Neutrophil (primary cell): ENCODE data around the gene RPS27L.

Source experiments
- H3K27ac ChIP-seq: fragments of 200-600 bp; sonication (generic); 2 replicates; pipeline ENCODE4 v1.5.1; 2016; ENCODE audit warnings: mild to moderate bottlenecking, moderate library complexity
- H3K27me3 ChIP-seq: fragments of 200-600 bp; sonication (generic); 2 replicates; pipeline ENCODE4 v1.6.0; 2016; ENCODE audit warnings: mild to moderate bottlenecking
- H3K36me3 ChIP-seq: fragments of 200-600 bp; sonication (generic); 2 replicates; pipeline ENCODE4 v1.5.1; 2017
- H3K4me1 ChIP-seq, 2 experiments: fragments of 200-600 bp in 1 of 2; sonication (generic) in 1 of 2; 1 replicate in 1 of 2; 2 replicates in 1 of 2; pipeline versions ENCODE4 v1.5.1 to v1.6.1; 2013 to 2016; ENCODE audit warnings: low read depth in 1 of 2, low read length in 1 of 2, mild to moderate bottlenecking in 1 of 2, moderate library complexity in 1 of 2; ENCODE audit not compliant: control insufficient read depth in 1 of 2, insufficient read depth in 1 of 2
- H3K4me3 ChIP-seq, 2 experiments: fragments of 200-600 bp in 1 of 2; sonication (generic) in 1 of 2; 1 replicate in 1 of 2; 2 replicates in 1 of 2; pipeline ENCODE4 v1.5.1; 2013 to 2016; ENCODE audit warnings: low read depth in 1 of 2, low read length in 1 of 2, mild to moderate bottlenecking in 1 of 2, moderate library complexity in 1 of 2
- H3K9me3 ChIP-seq: fragments of 200-600 bp; sonication (generic); 2 replicates; pipeline ENCODE4 v1.5.1; 2016
- TF ChIP-seq, protein P1 (sequence below): fragments of 200-600 bp; sonication (generic); IDR thresholded peaks from 2 replicates; pipeline ENCODE4 v1.5.1; 2016; ENCODE audit warnings: antibody characterized with exemption

Gene RPS27L

GRCh38 chr15:63146684-63147083, 10.6 kb downstream of the RPS27L start:
- Histone ChIP-seq H3K27me3 (no peaks in the 10 kb centered on the region), H3K4me1 (no peaks in the 10 kb centered on the region), H3K27ac (no peak overlapping the region), H3K4me3 (no peak overlapping the region), H3K9me3 (no peaks in the 10 kb centered on the region), H3K36me3 (peaks cover 32% of the 10 kb centered on the region)
- TF ChIP-seq, protein P1, sequence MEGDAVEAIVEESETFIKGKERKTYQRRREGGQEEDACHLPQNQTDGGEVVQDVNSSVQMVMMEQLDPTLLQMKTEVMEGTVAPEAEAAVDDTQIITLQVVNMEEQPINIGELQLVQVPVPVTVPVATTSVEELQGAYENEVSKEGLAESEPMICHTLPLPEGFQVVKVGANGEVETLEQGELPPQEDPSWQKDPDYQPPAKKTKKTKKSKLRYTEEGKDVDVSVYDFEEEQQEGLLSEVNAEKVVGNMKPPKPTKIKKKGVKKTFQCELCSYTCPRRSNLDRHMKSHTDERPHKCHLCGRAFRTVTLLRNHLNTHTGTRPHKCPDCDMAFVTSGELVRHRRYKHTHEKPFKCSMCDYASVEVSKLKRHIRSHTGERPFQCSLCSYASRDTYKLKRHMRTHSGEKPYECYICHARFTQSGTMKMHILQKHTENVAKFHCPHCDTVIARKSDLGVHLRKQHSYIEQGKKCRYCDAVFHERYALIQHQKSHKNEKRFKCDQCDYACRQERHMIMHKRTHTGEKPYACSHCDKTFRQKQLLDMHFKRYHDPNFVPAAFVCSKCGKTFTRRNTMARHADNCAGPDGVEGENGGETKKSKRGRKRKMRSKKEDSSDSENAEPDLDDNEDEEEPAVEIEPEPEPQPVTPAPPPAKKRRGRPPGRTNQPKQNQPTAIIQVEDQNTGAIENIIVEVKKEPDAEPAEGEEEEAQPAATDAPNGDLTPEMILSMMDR: no peak

DNA sequence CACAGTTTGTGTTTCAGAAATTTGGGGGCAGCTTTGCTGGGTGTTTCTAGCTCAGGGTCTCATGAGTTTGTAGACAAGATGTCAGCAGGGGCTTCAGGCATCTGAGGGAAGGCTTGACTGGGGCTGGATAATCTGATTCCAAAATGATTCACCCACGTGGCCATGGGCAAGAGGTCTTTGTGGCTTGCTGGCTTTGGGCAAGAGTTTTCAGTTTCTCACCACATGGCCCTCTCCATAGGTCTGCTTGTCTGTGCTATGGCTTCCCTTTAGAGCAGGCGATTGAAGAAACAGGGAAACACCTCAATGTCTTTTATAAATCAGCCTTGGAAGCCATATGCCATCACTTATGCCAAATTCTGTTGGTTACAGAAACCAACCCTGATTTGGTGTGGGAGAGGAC, 11.9 kb downstream of the RPS27L start:
- H3K9me3 ChIP-seq: no peaks in the 10 kb centered on the region
- H3K4me3 ChIP-seq: no peak overlapping the region
- TF ChIP-seq, protein P1: no peak
- H3K36me3 ChIP-seq: peaks cover 36% of the 10 kb centered on the region
- H3K27me3 ChIP-seq: no peaks in the 10 kb centered on the region
- no peak overlapping the region for H3K27ac ChIP-seq
- no peaks in the 10 kb centered on the region for H3K4me1 ChIP-seq

- no peaks in the 10 kb centered on the region for H3K9me3 ChIP-seq
- H3K4me3 ChIP-seq: no peak overlapping the region
- no peaks in the 10 kb centered on the region for H3K4me1 ChIP-seq
- peaks cover 24% of the 10 kb centered on the region for H3K36me3 ChIP-seq
- H3K27ac ChIP-seq: no peak overlapping the region
- TF ChIP-seq, protein P1: no peak
- H3K27me3 ChIP-seq: no peaks in the 10 kb centered on the region
Observed at GRCh38 chr15:63140936-63141335, 16.3 kb downstream of the RPS27L start.

DNA sequence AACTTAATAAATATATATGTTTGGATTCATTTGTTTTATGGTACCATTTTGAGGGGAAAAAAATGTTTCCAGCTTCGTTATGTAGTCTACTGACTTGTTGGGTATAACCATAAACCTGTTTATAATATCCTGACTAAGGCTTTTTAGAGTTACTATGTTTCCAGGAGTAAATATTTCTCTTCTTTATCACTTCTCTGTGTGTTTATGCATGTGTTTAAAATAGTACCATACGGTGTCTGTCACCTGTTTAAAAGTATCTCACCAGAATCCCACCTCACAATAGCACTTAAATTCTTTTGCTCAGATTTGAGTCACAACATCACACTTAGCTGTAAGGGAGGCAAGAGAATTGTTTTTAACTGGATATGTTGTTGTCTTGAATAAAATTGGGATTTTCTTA, 20.5 kb downstream of the RPS27L start:
- no peaks in the 10 kb centered on the region for H3K27me3 ChIP-seq
- no peak overlapping the region for H3K27ac ChIP-seq
- H3K36me3 ChIP-seq: peaks cover 23% of the 10 kb centered on the region
- TF ChIP-seq, protein P1: no peak
- H3K9me3 ChIP-seq: no peaks in the 10 kb centered on the region
- H3K4me1 ChIP-seq: no peaks in the 10 kb centered on the region
- no peak overlapping the region for H3K4me3 ChIP-seq

DNA sequence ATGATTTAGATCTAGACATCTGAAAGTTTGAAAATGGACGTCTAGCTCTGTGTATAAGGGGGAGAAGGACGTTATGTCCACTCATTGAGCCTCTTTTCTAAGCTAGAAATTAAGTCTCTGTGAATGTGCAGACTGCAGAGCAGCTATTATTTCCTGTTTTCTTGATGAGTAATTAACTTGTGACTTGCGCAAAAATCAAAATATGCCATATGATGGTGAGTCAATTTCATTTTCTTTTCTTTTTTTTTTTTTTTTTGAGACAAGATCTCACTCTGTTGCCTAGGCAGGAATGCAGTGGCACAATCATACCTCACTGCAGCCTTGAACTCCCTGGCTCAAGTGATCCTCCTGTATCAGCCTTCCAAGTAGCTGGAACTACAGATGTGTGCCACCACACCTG, 21.5 kb downstream of the RPS27L start:
- Histone ChIP-seq H3K27ac (no peak overlapping the region), H3K36me3 (peaks cover 23% of the 10 kb centered on the region), H3K4me1 (no peaks in the 10 kb centered on the region), H3K4me3 (no peak overlapping the region), H3K27me3 (no peaks in the 10 kb centered on the region), H3K9me3 (no peaks in the 10 kb centered on the region)
- TF ChIP-seq, protein P1: no peak

DNA sequence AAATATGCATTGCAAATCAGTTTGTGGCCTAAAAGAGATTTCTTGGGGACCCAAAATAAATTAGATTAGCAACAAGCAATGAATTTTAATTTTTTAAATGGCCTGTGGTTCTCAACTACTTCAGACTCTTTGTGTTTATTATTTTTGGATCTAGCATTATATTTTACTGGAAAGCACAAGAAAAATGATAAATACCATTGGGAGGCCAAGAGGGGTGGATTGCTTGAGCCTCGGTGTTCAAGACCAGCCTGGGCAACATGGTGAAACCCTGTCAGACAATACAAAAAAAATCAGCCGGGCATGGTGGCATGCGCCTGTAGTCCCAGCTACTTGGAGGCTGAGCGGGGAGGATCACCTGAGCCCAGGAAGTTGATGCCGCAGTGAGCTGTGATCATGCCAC, 22.0 kb downstream of the RPS27L start:
- TF ChIP-seq, protein P1: no peak
- H3K36me3 ChIP-seq: peaks cover 26% of the 10 kb centered on the region
- H3K9me3 ChIP-seq: no peaks in the 10 kb centered on the region
- no peak overlapping the region for H3K27ac ChIP-seq
- no peaks in the 10 kb centered on the region for H3K27me3 ChIP-seq
- H3K4me1 ChIP-seq: no peaks in the 10 kb centered on the region
- no peak overlapping the region for H3K4me3 ChIP-seq
